ENCODE results near the gene RGS6.
"Not testable (repeated sequence)": the region's sequence is repeated elsewhere in the genome, so short reads cannot be mapped to it uniquely, and the experiment has no call there.

The RGS6 gene

DNA sequence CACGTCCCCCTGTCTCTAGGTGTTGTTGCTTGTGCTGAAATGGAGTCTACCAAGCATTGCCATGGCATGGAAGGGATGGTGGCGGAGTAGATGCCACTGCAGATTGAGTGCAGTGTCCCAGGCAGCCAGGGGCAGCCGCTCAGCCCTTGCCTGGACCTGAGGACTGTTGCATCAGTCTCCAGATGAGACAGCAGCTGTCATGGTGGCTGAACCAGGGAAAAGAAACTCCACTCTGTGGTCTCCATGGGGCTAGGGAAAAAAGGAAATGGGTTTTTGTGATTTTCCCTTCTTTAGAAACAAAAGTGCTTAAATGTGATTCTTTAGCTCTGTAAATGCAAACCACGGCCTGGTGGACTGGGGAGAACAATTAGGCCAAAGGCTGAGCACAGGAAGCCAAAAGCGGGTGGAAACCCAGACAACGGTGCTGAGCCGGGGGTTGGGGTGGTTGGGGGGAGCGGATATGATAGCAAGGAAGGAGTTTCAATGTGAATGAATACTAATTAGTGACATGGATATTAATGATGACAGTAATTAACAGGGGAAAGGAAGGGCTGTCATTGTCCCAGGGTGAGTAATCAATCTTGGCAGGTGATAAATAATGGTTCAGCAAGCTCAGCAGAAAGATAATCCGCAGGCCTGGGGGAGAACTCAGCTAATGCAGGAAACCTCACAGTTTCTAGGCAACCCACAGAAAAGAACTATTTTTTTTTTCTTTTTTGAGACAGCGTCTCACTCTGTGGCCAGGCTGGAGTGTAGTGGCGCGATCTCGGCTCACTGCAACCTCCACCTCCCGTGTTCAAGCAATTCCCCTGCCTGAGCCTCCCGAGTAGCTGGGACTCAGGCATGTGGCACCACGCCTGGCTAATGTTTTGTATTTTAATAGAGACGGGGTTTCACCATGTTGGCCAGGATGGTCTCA is 519.1 kb downstream of the RGS6 start:
- peak in 1 of 2 experiments; percentile 34 for DNase-seq (ENCODE audit: low read depth in 2 of 2)

DNA sequence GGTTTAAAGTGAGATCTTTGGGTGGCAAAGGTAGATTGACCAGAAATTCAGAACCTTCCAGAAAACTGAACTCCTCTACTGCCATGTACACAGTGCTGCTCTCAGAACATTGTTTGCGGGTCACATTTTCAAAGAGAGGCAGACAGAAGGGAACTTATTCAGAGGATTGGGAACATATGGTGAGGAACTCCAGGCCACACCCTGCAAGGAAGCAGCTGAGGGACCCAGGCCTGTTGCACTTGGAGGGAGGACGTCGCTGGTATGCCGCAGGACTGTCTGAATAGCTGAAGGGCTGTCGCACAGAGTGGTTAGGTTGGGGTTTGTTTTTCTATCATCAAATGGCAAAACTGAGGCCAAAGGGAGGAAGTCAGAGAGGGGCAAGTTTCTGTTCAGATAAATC is 520.5 kb downstream of the RGS6 start:
- no peak for DNase-seq (ENCODE audit: low read depth in 2 of 2)

DNA sequence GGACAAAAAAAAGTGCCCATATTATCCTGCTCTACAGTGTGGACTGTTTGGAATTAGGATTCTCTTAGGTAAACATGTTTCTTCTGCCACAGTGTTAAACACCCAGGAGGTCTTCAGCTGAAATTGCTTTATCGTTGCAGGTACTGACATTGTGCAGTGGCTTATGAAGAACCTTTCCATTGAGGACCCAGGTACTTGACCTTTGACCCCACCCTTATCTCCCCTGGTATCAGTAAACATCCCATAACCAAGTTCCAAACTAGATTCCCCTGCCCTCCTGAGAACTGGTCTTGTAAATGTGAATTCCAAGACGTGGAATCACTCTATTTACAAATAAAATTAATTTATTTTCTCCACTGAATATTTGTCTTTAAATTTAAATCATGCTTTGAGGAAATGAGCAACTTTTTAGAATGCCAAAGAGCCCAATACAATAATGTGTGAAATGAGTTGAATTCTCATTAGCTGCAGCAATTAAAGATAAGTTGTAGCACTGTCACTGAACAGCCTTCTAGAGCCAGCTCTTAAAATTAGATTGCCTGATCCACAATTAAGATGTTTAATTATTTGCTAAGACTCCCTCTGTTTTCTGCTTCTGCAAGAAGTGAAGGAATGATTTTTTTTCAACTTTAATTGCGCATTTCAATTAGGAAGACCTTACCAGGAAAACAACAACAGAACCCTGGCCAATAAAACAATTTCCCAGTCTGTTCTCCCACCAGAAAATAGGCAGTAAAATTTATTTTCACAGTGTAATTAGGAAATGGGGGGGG is 522.3 kb downstream of the RGS6 start:
- DNase-seq (ENCODE audit: low read depth in 2 of 2): no peak

DNA sequence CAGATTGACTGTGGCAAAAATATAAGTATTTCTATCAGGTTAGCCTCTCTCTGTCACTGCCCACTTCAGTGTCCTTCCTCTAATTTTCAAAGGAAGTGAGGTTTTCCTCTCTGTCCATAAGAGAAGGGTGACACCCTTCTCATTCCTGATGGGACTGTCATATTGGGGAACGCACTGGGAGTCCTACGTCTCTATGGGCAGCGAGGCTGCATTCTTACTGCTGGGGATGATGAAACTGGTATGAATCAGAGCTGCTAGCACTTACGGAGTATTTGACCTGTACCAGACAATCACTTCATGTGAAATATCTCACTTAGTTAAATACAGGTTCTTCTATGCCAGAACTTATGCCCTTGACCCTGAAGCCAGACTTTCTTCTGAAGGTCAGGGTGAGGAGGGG is 525.4 kb downstream of the RGS6 start:
- no peak for DNase-seq (ENCODE audit: low read depth in 2 of 2)

DNA sequence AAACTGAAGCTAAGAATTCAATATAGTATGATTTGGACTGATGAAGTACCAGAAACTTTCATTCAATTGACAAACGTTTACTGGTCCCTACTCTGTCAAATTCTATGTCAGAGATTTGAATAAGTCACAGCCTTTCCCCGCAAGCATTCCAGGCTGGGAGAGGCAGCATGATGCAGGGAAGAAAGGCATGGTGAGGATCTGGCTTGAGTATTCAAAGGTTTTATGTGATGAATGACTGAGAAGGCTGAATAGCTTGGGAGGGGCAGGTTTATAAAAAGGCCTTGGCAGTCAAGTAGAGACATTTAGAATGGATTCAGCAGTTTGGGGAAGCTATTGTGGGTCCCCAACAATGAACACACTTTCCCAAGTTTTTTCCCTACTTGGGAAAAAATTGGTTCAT is 529.8 kb downstream of the RGS6 start:
- DNase-seq (ENCODE audit: low read depth in 2 of 2): no peak

DNA sequence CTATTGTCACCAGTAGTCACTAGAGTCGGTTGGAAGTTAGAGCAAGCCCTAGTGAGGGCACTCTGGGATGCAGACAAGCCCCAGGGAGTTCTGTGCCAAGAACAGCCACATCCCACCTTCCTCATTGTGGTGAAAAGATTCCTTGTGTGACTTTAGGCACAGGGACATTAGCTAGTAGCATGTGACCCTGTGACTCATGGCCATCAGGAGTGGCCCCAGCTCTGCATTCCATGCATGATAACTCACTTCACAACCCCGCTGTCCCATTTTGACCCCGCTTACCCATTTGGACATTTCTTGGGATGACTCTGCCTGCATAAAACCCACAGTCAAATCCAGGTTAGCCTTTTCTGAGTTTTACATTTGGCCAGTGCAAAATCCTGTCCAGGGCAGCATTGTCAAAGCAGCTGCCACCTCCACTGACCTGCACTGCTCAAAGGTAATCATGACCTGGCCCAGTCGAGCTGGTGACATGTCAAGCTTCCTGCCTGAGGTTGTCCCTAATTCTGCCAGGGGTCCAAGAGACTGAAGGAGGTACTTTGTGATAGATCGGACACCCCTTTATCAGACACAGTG is 531.1 kb downstream of the RGS6 start:
- DNase-seq (ENCODE audit: low read depth in 2 of 2): no peak

DNA sequence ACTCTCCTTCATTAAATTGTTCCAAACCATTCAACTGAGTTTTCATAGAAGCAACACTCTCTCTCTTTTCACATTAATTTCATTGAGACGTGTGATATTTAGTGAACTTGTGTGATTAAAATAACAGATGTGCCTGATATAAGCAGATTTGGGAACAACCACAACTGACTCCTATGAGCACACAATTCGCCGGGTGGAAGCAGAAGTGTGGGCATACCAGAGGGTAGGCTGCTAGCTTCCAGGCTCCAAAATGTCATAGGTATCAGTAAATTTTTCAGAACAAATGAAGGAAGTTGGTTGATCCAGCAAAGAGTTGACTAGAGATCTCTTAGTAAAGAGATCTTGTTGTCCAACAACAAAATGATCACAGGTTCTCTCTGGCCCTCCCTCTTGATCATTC is 532.0 kb downstream of the RGS6 start:
- no peak for DNase-seq (ENCODE audit: low read depth in 2 of 2)

DNA sequence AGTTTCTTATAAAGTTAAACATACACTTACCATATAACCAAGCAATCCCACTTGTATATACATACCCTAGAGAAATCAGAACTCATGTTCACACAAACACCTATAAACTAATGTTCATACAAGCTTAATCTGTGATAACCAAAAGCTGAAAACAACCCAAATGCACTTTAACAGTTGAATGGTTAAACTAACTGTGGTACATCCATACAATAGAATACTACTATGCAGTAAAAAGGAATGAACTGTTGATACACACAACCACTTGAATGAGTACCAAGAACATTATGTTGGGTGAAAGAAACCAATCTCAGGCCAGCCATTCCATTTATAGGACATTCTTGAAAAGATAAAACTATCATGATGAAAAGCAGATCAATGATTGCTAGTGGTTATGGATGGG is 534.1 kb downstream of the RGS6 start:
- DNase-seq (ENCODE audit: low read depth in 2 of 2): no peak

DNA sequence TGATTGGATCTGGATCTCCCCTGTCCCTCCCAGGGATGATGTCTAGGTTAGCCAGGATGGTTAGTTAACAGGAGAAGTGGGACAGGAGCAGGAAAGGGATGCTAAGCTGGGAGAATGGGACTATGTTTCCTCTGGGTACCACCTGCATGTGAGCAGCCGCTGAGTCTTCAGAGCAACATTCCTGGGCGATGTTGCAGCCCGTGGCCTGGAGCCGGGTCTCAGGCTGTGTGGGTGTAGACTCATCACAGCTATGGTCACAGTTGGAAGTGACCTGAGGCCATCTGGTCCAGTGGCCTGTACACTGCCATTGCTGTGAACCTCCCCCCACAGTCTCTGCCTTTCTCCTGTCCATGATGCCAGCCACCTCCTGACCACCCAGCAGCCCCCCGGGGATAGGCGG is 539.1 kb downstream of the RGS6 start:
- DNase-seq (ENCODE audit: low read depth in 2 of 2): no peak

DNA sequence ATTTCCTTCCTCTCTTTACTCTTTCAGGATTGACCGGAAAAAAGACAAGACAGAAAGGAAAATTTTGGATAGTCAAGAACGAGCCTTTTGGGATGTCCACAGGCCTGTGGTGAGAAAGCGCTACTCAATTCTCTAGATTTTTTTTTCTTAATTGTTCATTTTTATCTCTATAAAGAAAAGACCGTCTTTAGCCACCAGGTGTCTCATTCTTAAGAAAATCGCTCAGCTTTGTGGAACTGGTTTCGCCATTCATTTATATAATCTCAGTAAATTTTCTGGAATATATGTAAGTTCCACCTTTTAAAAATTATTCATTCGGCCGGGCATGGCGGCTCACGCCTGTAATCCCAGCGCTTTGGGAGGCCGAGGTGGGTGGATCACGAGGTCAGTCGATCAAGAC is 540.6 kb downstream of the RGS6 start:
- no peak for DNase-seq (ENCODE audit: low read depth in 2 of 2)

DNA sequence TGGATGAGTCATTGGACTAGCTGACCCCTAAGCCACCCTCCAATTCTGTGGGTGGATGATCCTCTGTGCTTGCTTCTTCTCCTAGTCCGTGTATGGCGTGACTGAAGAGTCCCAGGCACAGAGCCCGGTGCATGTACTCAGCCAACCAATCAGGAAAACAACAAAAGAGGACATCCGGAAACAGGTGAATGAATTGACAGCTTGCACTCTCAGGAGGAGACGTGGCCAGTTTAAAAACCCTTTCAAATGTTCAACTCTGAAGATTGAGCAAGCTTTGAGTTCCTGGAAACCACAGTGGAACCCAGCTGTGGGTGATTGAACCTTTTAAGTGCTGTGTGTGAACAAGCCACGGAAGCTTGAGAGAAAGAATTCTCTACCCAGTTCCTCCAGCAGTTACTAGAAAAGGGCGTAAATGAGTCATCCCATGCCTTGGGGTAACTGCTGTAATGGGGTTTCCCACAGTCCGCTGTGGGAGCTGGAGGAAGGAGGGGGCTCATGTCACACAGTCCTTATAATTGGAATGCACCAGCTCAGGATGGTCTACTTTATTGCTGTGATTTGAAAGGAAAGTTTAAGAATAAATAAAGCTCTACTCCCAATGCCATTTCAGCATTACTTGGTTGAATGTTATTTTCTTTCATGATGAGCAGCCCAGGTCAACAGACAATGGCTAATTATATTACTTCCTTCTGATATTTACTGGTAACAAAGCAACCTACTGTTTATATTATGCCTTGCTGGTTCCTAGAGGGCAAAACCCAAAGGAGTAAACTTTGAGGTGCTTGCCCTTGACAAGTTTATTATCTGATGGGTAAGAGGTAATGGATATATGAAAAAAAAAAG is 544.6 kb downstream of the RGS6 start:
- peak; percentile 44 to 45 for DNase-seq (ENCODE audit: low read depth in 2 of 2)

DNA sequence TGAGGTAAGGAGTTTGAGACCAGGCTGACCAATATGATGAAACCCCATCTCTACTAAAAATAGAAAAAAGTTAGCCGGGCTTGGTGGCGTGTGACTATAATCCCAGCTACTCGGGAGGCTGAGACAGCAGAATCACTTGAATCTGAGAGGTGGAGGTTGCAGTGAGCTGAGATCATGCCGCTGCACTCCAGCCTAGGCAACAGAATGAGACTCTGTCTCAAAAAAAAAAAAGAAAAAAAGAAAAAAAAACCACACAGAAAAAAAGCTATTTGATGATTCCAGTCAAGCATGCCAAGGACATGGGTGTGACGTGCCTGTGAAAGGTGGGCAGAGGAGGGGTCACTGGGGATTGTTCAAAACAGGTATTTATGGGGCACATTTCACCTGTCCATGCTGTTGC is 545.3 kb downstream of the RGS6 start:
- not testable (repeated sequence) for DNase-seq (ENCODE audit: low read depth in 2 of 2)

DNA sequence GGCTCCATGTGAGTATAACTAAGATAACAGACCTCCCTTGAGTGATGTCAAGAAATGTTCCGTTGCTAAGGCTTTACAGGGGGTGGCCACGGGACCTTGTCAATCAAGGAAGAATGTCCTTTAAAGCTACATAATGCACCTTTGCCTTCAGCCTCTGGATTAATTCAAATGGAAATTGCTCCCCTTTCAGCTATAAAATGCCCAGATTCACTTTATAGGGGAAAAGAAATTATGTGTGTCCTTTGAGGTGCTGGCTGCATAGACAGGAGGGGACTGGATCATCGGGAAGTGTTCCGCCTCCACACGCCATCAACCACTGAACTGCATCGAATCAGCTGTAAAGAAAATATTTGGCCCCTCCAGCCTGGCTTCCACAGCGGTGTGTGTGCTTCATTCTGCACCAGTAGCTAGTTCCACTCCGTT is 546.3 kb downstream of the RGS6 start:
- DNase-seq (ENCODE audit: low read depth in 2 of 2): no peak

DNA sequence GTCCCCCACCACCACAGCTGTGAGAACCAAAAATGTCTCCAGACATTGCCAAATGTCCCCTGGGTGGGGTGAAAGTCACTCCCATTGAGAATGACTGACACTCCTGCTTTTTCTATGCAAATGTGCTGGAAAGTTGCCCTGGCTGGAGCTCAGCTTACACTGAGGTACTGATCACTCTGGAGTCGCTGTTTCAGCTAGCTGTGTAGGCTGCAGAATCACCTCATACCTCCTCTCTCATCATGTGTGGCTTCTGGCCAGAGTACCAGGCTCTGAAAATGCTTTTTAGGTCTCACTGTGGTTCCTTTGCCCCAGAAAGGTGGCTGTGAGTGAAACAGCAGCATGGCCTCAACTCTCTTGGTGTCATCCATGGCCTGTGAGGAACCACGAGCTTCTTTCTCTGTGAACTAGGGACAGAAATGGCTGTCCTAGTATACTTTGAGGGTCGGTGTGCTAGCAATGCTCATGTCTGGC is 547.3 kb downstream of the RGS6 start:
- DNase-seq (ENCODE audit: low read depth in 2 of 2): no peak

DNA sequence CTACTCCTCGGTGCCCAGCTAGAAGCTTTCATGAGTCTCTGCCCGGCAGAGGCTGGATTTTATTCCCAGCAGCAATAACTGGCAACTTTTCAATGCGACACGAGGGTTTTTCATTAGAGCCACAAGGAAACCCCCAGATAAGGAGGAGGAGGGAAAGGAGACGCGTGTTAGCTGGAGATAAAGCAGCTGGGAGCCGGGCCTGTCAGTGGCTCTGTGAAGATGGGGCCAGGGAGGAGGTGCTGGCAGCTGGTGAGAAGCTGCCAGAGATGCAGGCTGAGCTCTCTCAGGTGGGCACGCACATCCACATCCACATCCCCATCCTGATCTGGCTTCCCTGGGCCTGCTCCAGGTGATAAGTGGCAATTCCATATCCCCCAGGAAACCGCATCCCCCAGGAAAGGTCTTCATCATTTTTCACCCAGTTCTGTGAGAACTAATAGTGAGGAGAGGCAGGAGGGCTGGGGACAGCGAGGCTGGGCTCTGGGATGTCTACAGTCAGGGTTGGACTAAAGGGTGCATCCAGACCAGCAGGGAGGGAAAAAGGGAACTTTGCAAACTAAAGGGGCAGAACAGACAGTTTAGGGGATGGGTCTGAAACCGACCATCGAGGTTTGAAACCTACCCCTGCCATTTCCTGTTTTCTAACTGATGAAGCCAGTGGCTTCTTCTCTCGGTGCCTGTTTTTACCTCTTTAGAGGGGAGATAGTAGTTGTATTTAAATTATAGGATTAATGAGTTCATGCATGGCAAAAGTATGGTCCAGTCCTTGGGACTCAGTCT is 548.4 kb downstream of the RGS6 start:
- no peak for DNase-seq (ENCODE audit: low read depth in 2 of 2)

DNA sequence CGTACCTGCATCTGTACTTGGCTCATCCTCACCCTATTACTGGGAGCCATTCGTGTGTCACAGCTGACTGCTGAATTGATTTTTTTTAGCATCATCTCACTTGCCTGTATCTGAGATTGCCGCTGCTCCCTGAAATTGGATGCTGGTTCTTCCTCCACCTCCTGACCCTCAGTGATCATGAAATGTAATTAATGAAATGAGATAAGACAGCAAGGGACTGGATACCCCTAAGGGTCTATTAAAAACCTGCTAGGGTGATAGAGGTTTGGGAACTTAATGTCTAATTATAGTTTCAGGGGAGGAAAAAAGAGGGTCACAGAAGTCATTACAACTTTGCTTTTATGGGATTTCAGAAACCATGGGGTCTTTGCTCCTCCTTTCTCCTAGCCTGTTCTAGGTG is 551.1 kb downstream of the RGS6 start:
- no peak for DNase-seq (ENCODE audit: low read depth in 2 of 2)

DNA sequence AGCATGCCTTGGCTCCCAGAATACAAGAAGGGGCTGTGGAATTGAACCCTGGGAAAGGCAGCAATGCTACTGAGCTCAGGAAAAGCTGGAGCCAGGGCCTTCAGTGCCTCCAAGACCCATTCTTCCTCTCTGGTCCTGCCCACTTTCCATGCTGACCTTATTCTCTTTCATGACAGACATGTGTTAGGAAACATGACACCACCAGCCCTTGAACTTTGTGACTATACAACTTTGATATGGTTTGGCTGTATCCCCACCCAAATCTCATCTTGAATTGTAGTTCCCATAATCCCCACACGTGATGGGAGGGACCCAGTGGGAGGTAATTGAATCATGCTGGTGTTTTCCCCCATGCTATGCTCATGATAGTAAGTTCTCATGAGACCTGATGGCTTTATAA is 553.5 kb downstream of the RGS6 start:
- no peak for DNase-seq (ENCODE audit: low read depth in 2 of 2)

DNA sequence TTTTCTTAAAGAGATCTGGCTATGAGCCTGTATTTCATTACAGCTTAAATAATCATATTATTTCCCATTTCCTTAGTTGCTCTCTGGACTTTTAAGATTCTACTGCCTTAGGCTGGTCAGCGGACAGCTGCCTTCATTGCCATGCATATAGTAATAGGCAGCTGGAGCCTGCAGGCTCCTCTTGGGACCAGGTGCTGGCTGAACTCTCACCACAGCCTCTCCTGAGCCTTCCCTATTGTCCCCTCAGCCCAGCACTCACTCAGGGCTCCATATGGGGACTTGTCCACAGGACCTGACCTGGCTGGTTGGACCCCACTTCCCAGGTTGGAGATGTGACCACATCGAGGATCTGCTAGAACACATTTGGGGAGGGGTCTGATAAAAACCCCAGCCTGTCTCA is 556.3 kb downstream of the RGS6 start:
- no peak for DNase-seq (ENCODE audit: low read depth in 2 of 2)

DNA sequence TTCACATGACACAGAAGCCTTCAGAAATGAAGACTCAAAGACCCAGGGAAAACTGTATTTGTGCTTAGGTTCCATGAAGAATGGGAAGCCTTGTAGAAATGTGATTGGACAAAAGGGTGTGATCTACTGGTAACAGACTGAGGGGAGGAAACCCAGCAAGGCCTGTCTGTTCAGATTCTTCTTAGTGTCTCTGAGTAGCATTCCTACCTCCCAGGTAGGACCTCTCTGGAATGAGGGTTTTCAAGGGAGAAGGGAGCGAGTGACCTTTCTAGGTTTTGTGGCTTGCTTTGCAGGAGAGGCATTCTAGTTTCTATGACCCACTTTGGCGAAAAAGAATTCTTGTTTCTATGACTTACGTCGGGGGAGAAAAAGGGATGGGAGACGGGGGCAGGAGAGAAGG is 560.0 kb downstream of the RGS6 start:
- DNase-seq (ENCODE audit: low read depth in 2 of 2): no peak

DNA sequence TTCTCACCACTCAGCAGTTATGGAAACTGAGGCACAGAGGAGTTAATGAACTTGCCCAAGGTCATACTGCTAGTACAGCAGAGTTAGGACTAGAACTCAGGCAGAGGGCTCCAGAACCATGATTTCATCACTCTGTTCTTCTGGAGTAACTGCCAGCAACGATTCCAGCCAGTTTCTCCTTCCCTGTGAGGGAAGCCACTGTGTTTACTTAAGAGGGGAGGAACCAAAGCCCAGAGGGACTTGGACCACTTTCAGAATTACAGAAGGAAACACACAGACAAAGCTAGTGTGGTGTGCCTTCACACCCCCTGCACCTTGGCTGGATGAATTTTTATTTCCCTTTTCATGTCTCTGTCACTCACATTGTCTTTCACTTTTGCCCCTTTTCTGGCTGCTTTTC is 563.4 kb downstream of the RGS6 start:
- no peak for DNase-seq (ENCODE audit: low read depth in 2 of 2)

DNA sequence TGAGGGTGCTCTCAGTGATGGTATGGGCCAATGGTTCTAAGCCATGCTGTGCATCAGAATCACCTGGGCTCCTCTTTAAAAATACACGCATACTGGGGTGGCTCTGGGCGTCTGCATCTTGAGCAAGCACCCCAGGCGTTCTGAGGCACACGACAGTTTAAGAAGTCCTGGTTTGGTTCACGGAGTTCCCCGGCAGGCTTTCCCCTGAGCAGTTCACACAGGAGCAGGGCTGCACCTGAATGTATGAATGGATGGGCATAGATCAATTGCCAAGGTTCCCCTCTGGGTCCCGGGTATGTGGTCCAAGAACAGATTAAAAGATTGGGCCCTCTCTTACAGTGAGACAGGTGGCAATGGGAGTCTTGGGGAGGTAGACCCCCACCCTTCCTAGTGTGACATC is 566.4 kb downstream of the RGS6 start:
- no peak for DNase-seq (ENCODE audit: low read depth in 2 of 2)
